CD4-positive, alpha-beta memory T cell (primary cell): ENCODE data around the gene ZDHHC1. TPM values are rescaled to one million over a fixed set of nuclear protein-coding genes. Genes with fewer than 3 reads are reported as not detected.

Experiments used
- CTCF ChIA-PET: fragments of 350-600 bp; sonication (Branson Sonifier 250); formaldehyde crosslinking; loops from one replicate; lab custom pipeline; 2021; ENCODE audit warnings: inconsistent platforms; ENCODE audit not compliant: partially characterized antibody; lab: Charles Lee
- POLR2A ChIA-PET: fragments of 350-600 bp; sonication (Branson Sonifier 250); formaldehyde crosslinking; loops from one replicate; lab custom pipeline; 2021; ENCODE audit not compliant: partially characterized antibody; lab: Charles Lee
- DNase-seq, 5 donors: peaks; one replicate each; pipeline versions ENCODE4 v3.0.0 to v3.0.0-alpha.2; 2020 to 2022; ENCODE audit warnings: mixed read lengths in 1 of 5
- H3K27ac ChIP-seq: one replicate; pipeline ENCODE4 v1.7.0; 2013; ENCODE audit warnings: low read depth, low read length
- H3K27me3 ChIP-seq: 2 replicates; pipeline ENCODE4 v1.7.0; 2013; ENCODE audit warnings: mild to moderate bottlenecking, low read length, moderate library complexity; ENCODE audit not compliant: insufficient read depth
- H3K36me3 ChIP-seq: 2 replicates; pipeline ENCODE4 v1.7.0; 2013; ENCODE audit warnings: mild to moderate bottlenecking, low read length, moderate library complexity; ENCODE audit not compliant: insufficient read depth
- H3K4me1 ChIP-seq: 2 replicates; pipeline ENCODE4 v1.7.0; 2013; ENCODE audit warnings: mild to moderate bottlenecking, low read length, moderate library complexity; ENCODE audit not compliant: insufficient read depth
- H3K4me3 ChIP-seq, 2 donors: one replicate each; pipeline ENCODE4 v1.7.0; 2013; ENCODE audit warnings: low read length in 2 of 2, mild to moderate bottlenecking in 1 of 2
- H3K9me3 ChIP-seq, 2 donors: one replicate each; pipeline ENCODE4 v1.7.0; 2013; ENCODE audit warnings: low read length in 2 of 2, control low read depth in 1 of 2; ENCODE audit not compliant: control insufficient read depth in 1 of 2
- H3K27ac Mint-ChIP-seq, 7 donors: one replicate each; pipeline ENCODE4 v1.8.0; 2020 to 2021; ENCODE audit warnings: mixed read lengths in 7 of 7, mild to moderate bottlenecking in 6 of 7, inconsistent platforms in 3 of 7, moderate library complexity in 3 of 7
- H3K27me3 Mint-ChIP-seq, 2 donors: one replicate each; pipeline ENCODE4 v1.8.0; 2020 to 2021; ENCODE audit warnings: mixed read lengths in 2 of 2
- H3K36me3 Mint-ChIP-seq, 2 donors: one replicate each; pipeline ENCODE4 v1.8.0; 2020 to 2021; ENCODE audit warnings: mixed read lengths in 2 of 2, inconsistent platforms in 1 of 2, mild to moderate bottlenecking in 1 of 2
- H3K4me1 Mint-ChIP-seq, 4 donors: one replicate each; pipeline ENCODE4 v1.8.0; 2020 to 2021; ENCODE audit warnings: mixed read lengths in 4 of 4, mild to moderate bottlenecking in 1 of 4
- H3K4me3 Mint-ChIP-seq, 8 donors: one replicate each; pipeline ENCODE4 v1.8.0; 2020 to 2021; ENCODE audit warnings: mixed read lengths in 8 of 8, mild to moderate bottlenecking in 7 of 8, moderate library complexity in 6 of 8, inconsistent platforms in 3 of 8
- H3K9me3 Mint-ChIP-seq, 8 donors: one replicate each; pipeline ENCODE4 v1.8.0; 2020 to 2021; ENCODE audit warnings: mixed read lengths in 8 of 8, mild to moderate bottlenecking in 5 of 8, inconsistent platforms in 3 of 8, moderate library complexity in 1 of 8
- intact Hi-C: fragments of 100-400 bp; cut with micrococcal nuclease; formaldehyde crosslinking; loops from one replicate; pipeline ENCODE4 v1.15.1; 2023
- polyA plus RNA-seq, 2 donors: library from polyadenylated mRNA; unstranded; fragments of 300-500 nt; fragmentation: Illumina TruSeq; gene quantifications; one replicate each; pipeline ENCODE4 v1.2.3, GENCODE V29; 2021
- total RNA-seq, 2 experiments: library from RNA; stranded (reverse); gene quantifications; one replicate each; pipeline ENCODE4 v1.2.3, GENCODE V29; 2021

Gene ZDHHC1
- total RNA-seq (not detected), polyA plus RNA-seq (not detected)

GRCh38 chr16:67415872-67416793 lies at the start of gene ZDHHC1:
Gene ZDHHC1, minus strand, starts transcription at chr16:67416477. Its CDS starts 8,702 bp downstream, at chr16:67407775.
- Mint-ChIP-seq H3K4me1 (peaks cover 5 to 16% (median 9%) of the 10 kb centered on the region in 4 donors), H3K36me3 (no peaks in the 10 kb centered on the region), H3K9me3 (no peaks in the 10 kb centered on the region), H3K27ac (peak within 1 kb of the TSS in 4 of 7 donors; percentile 30 to 83 (median 75)), H3K4me3 (peak within 1 kb of the TSS; percentile 55 to 88 (median 76)), H3K27me3 (peaks cover 19 to 38% of the 10 kb centered on the region in 2 donors)
- peak in 4 of 5 donors; percentile 28 to 42 (median 34) for DNase-seq
- intact Hi-C loops: loop anchor here (1.0 kb wide), 2 partner anchors 439 to 462 kb away; no protein-coding TSS in a partner anchor
- Histone ChIP-seq H3K27me3 (peaks cover 11% of the 10 kb centered on the region), H3K27ac (peak within 1 kb of the TSS; percentile 26), H3K4me3 (peak within 1 kb of the TSS in 1 of 2 donors; percentile 27), H3K36me3 (no peaks in the 10 kb centered on the region), H3K4me1 (peaks cover 9% of the 10 kb centered on the region), H3K9me3 (no peaks in the 10 kb centered on the region)
- ChIA-PET CTCF (interaction anchor here (0.9 to 2.2 kb wide), 6 partner anchors 8 to 439 kb away, joined by 3 to 7 read pairs (median 3); no protein-coding TSS in a partner anchor), POLR2A (no interaction called here)

GRCh38 chr16:67464565-67464964 lies 48.3 kb upstream of the ZDHHC1 start:
- Histone ChIP-seq H3K4me3 (no peak overlapping the region), H3K9me3 (no peaks in the 10 kb centered on the region), H3K36me3 (peaks cover 5% of the 10 kb centered on the region), H3K27me3 (no peaks in the 10 kb centered on the region), H3K27ac (no peak overlapping the region), H3K4me1 (peaks cover 13% of the 10 kb centered on the region)
- Mint-ChIP-seq H3K9me3 (no peaks in the 10 kb centered on the region), H3K4me3 (no peak overlapping the region), H3K36me3 (peaks cover 0 to 7% of the 10 kb centered on the region in 2 donors), H3K4me1 (peaks cover 16 to 53% (median 24%) of the 10 kb centered on the region in 4 donors), H3K27ac (peak overlapping the region in 1 of 7 donors; percentile 48), H3K27me3 (no peaks in the 10 kb centered on the region)
- POLR2A ChIA-PET: no interaction called here
- CTCF ChIA-PET: no interaction called here
- DNase-seq: peak in 1 of 5 donors; percentile 11
- intact Hi-C loops: loop anchor here (2.0 kb wide), 1 partner anchor 486 kb away; no protein-coding TSS in a partner anchor

- H3K9me3 ChIP-seq: no peaks in the 10 kb centered on the region
- Mint-ChIP-seq H3K27me3 (no peaks in the 10 kb centered on the region), H3K9me3 (no peaks in the 10 kb centered on the region), H3K27ac (no peak overlapping the region), H3K4me1 (peaks cover 18 to 55% (median 27%) of the 10 kb centered on the region in 4 donors), H3K4me3 (no peak overlapping the region), H3K36me3 (peaks cover 0 to 9% of the 10 kb centered on the region in 2 donors)
- no peaks in the 10 kb centered on the region for H3K27me3 ChIP-seq
- H3K36me3 ChIP-seq: peaks cover 5% of the 10 kb centered on the region
- DNase-seq: peak in 1 of 5 donors; percentile 19
- ChIA-PET POLR2A (no interaction called here), CTCF (interaction anchor here (0.8 kb wide), 1 partner anchor 18 kb away, joined by 3 read pairs; the partner anchor contains the start of gene ATP6V0D1)
- intact Hi-C loops: loop anchor here (2.0 kb wide), 1 partner anchor 485 kb away; no protein-coding TSS in a partner anchor
- H3K27ac ChIP-seq: no peak overlapping the region
- H3K4me3 ChIP-seq: no peak overlapping the region
- H3K4me1 ChIP-seq: peaks cover 22% of the 10 kb centered on the region
These were observed 47.4 kb upstream of the ZDHHC1 start for GRCh38 chr16:67463691-67464090.

- Histone ChIP-seq H3K27ac (no peak overlapping the region), H3K4me1 (peaks cover 23% of the 10 kb centered on the region), H3K4me3 (no peak overlapping the region), H3K9me3 (no peaks in the 10 kb centered on the region), H3K27me3 (no peaks in the 10 kb centered on the region), H3K36me3 (peaks cover 5% of the 10 kb centered on the region)
- CTCF ChIA-PET: interaction anchor here (0.8 to 2.1 kb wide), 2 partner anchors 18 to 35 kb away, joined by 3 to 7 read pairs; partner anchors contain the start of gene ATP6V0D1
- no peaks in the 10 kb centered on the region for H3K27me3 Mint-ChIP-seq
- H3K4me1 Mint-ChIP-seq: peaks cover 17 to 53% (median 26%) of the 10 kb centered on the region in 4 donors
- H3K36me3 Mint-ChIP-seq: peaks cover 0 to 10% of the 10 kb centered on the region in 2 donors
- no peak overlapping the region for H3K27ac Mint-ChIP-seq
- POLR2A ChIA-PET: interaction anchor here (0.6 kb wide), 1 partner anchor 449 kb away, joined by 3 read pairs; no protein-coding TSS in a partner anchor
- no peak overlapping the region for H3K4me3 Mint-ChIP-seq
- no peaks in the 10 kb centered on the region for H3K9me3 Mint-ChIP-seq
- no peak for DNase-seq
- intact Hi-C loops: no loop called here
These were observed 46.8 kb upstream of the ZDHHC1 start for GRCh38 chr16:67463059-67463458.

GRCh38 chr16:67462279-67462655 lies 46.0 kb upstream of the ZDHHC1 start:
- Histone ChIP-seq H3K4me3 (no peak overlapping the region), H3K27me3 (no peaks in the 10 kb centered on the region), H3K4me1 (peaks cover 23% of the 10 kb centered on the region), H3K9me3 (no peaks in the 10 kb centered on the region), H3K36me3 (peaks cover 5% of the 10 kb centered on the region), H3K27ac (no peak overlapping the region)
- H3K9me3 Mint-ChIP-seq: no peaks in the 10 kb centered on the region
- ChIA-PET CTCF (interaction anchor here (1.3 to 2.1 kb wide), 3 partner anchors 14 to 220 kb away, joined by 3 to 7 read pairs (median 4); no protein-coding TSS in a partner anchor), POLR2A (no interaction called here)
- no peaks in the 10 kb centered on the region for H3K27me3 Mint-ChIP-seq
- no peak overlapping the region for H3K4me3 Mint-ChIP-seq
- H3K4me1 Mint-ChIP-seq: peaks cover 13 to 47% (median 22%) of the 10 kb centered on the region in 4 donors
- no peak overlapping the region for H3K27ac Mint-ChIP-seq
- peaks cover 0 to 10% of the 10 kb centered on the region in 2 donors for H3K36me3 Mint-ChIP-seq
- intact Hi-C loops: no loop called here
- no peak for DNase-seq

DNA sequence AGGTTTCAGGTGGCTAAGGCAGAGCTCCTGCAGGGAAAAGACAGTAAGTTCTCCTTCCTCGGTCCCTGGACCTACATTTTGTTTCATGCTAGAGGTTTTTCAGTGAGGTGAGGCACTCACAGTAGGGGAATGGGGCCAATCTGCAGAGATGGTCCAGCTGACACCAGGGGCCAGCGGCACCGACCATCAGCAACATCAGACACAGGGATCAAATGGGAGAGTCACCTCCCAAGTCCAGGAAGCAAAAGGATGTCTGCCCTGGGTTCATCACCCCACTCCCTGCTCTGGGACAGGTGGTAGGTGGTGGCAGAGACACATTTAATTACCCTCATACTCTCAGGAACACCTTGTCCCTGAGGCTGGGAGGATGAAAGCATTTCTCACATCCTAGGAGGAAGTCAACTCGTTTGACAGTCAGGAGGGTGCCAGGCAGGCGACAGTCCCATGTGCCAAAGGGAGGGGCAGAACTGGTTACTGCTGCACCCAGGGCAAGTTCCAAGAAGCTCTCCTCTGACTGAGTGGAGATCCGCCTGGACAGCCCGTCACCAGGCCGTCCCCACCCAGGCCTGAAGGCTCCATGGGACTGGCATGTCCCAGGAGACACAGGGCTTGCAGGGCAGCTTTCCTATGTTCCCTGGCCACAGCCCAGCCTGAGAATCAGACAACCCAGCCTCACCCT lies 45.5 kb upstream of the ZDHHC1 start:
- Mint-ChIP-seq H3K27ac (peak overlapping the region in 3 of 7 donors; percentile 29 to 48 (median 30)), H3K9me3 (no peaks in the 10 kb centered on the region), H3K27me3 (no peaks in the 10 kb centered on the region), H3K36me3 (peaks cover 0 to 12% of the 10 kb centered on the region in 2 donors), H3K4me3 (no peak overlapping the region), H3K4me1 (peaks cover 14 to 48% (median 25%) of the 10 kb centered on the region in 4 donors)
- peak in 1 of 5 donors; percentile 19 for DNase-seq
- Histone ChIP-seq H3K36me3 (peaks cover 5% of the 10 kb centered on the region), H3K27ac (no peak overlapping the region), H3K27me3 (no peaks in the 10 kb centered on the region), H3K4me1 (peaks cover 23% of the 10 kb centered on the region), H3K4me3 (no peak overlapping the region), H3K9me3 (no peaks in the 10 kb centered on the region)
- POLR2A ChIA-PET: no interaction called here
- intact Hi-C loops: no loop called here
- CTCF ChIA-PET: interaction anchor here (0.8 to 2.1 kb wide), 4 partner anchors 14 to 221 kb away, joined by 3 to 7 read pairs (median 4); no protein-coding TSS in a partner anchor
